Hepatocyte (in vitro differentiated cells): ENCODE data around the gene LMO2. TPM values are rescaled to one million over a fixed set of nuclear protein-coding genes. Genes with fewer than 3 reads are reported as not detected.

Experiments used
- DNase-seq: peaks from one replicate; pipeline ENCODE4 v3.0.0-alpha.2; 2016; ENCODE audit warnings: low spot score
- H2AFZ ChIP-seq: fragments of 200-600 bp; sonication (generic); 2 replicates; pipeline ENCODE4 v1.6.0; 2016; ENCODE audit warnings: antibody characterized with exemption, mild to moderate bottlenecking
- H3K27ac ChIP-seq: fragments of 200-600 bp; sonication (generic); 2 replicates; pipeline ENCODE4 v1.5.1; 2016; ENCODE audit warnings: mild to moderate bottlenecking
- H3K27me3 ChIP-seq: fragments of 200-600 bp; sonication (generic); 2 replicates; pipeline ENCODE4 v1.6.1; 2016
- H3K36me3 ChIP-seq: fragments of 200-600 bp; sonication (generic); replicated peaks from 2 replicates; pipeline ENCODE4 v1.5.1; 2016; ENCODE audit warnings: low read depth; ENCODE audit not compliant: insufficient read depth
- H3K4me1 ChIP-seq: fragments of 200-600 bp; sonication (generic); 2 replicates; pipeline ENCODE4 v1.5.1; 2016; ENCODE audit warnings: mild to moderate bottlenecking, moderate library complexity; ENCODE audit not compliant: insufficient read depth
- H3K4me2 ChIP-seq: fragments of 200-600 bp; sonication (generic); 2 replicates; pipeline ENCODE4 v1.6.0; 2016
- H3K4me3 ChIP-seq: fragments of 200-600 bp; sonication (generic); 2 replicates; pipeline ENCODE4 v1.5.1; 2016; ENCODE audit warnings: mild to moderate bottlenecking
- H3K79me2 ChIP-seq: fragments of 200-600 bp; sonication (generic); 2 replicates; pipeline ENCODE4 v1.6.0; 2017; ENCODE audit warnings: mild to moderate bottlenecking
- H3K9me2 ChIP-seq: fragments of 200-600 bp; sonication (generic); replicated peaks from 2 replicates; pipeline ENCODE4 v1.6.0; 2017; ENCODE audit warnings: mild to moderate bottlenecking; ENCODE audit not compliant: insufficient read depth
- H3K9me3 ChIP-seq: fragments of 200-600 bp; sonication (generic); 2 replicates; pipeline ENCODE4 v1.5.1; 2016; ENCODE audit warnings: low read depth, mild to moderate bottlenecking
- H4K20me1 ChIP-seq: fragments of 200-600 bp; sonication (generic); 2 replicates; pipeline ENCODE4 v1.6.0; 2016; ENCODE audit warnings: mild to moderate bottlenecking; ENCODE audit not compliant: insufficient read depth, poor library complexity, severe bottlenecking
- EZH2 ChIP-seq: fragments of 200-600 bp; sonication (generic); IDR thresholded peaks from 2 replicates; pipeline ENCODE4 v1.6.1; 2016; ENCODE audit warnings: antibody characterized with exemption, mild to moderate bottlenecking, borderline replicate concordance
- EZH2phosphoT487 ChIP-seq: fragments of 200-600 bp; sonication (generic); IDR thresholded peaks from one replicate; pipeline ENCODE4 v1.6.1; 2018; ENCODE audit warnings: antibody characterized with exemption, mild to moderate bottlenecking, low read depth, moderate library complexity; ENCODE audit not compliant: unreplicated experiment, severe bottlenecking
- WGBS: methylation state at CpG from one replicate; pipeline ENCODE4 v1.1.6; 2016; ENCODE audit warnings: low lambda C conversion rate; ENCODE audit errors: missing lambda C conversion rate; 5-methylcytosine and 5-hydroxymethylcytosine counted together
- polyA plus RNA-seq: library from polyadenylated mRNA; unstranded; fragments of >200 nt; fragmentation: Nextera tagmentation; extraction: Ambion mirVana; gene quantifications from 2 replicates; pipeline ENCODE4 v1.2.1, GENCODE V29; 2016
- total RNA-seq: library from RNA; depleted of rRNA; stranded (reverse); fragments of >200 nt; gene quantifications from 2 replicates; pipeline ENCODE4 v1.2.3, GENCODE V29; 2014
- TF ChIP-seq, protein P1 (sequence below): fragments of 200-600 bp; sonication (generic); IDR thresholded peaks from 2 replicates; pipeline ENCODE4 v1.5.1; 2016; ENCODE audit warnings: antibody characterized with exemption, mild to moderate bottlenecking; ENCODE audit not compliant: poor library complexity

Gene LMO2
- total and polyA plus RNA-seq, 2 experiments from 2014 or later: 2.5 to 5.5 TPM

- TF ChIP-seq, protein P1, sequence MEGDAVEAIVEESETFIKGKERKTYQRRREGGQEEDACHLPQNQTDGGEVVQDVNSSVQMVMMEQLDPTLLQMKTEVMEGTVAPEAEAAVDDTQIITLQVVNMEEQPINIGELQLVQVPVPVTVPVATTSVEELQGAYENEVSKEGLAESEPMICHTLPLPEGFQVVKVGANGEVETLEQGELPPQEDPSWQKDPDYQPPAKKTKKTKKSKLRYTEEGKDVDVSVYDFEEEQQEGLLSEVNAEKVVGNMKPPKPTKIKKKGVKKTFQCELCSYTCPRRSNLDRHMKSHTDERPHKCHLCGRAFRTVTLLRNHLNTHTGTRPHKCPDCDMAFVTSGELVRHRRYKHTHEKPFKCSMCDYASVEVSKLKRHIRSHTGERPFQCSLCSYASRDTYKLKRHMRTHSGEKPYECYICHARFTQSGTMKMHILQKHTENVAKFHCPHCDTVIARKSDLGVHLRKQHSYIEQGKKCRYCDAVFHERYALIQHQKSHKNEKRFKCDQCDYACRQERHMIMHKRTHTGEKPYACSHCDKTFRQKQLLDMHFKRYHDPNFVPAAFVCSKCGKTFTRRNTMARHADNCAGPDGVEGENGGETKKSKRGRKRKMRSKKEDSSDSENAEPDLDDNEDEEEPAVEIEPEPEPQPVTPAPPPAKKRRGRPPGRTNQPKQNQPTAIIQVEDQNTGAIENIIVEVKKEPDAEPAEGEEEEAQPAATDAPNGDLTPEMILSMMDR: no peak
- TF ChIP-seq EZH2 (no peak), EZH2phosphoT487 (no peak)
- H3K4me2 ChIP-seq: no peak overlapping the region
- no peaks in the 10 kb centered on the region for H4K20me1 ChIP-seq
- H3K4me1 ChIP-seq: no peaks in the 10 kb centered on the region
- peaks cover 17% of the 10 kb centered on the region for H3K27me3 ChIP-seq
- H3K9me2 ChIP-seq: no peaks in the 10 kb centered on the region
- no peak for DNase-seq
- H3K9me3 ChIP-seq: no peaks in the 10 kb centered on the region
- no peak overlapping the region for H2AFZ ChIP-seq
- WGBS: 90% methylated on average over 6 of the region's 6 CpGs
- H3K79me2 ChIP-seq: no peaks in the 10 kb centered on the region
- H3K4me3 ChIP-seq: no peak overlapping the region
- no peaks in the 10 kb centered on the region for H3K36me3 ChIP-seq
- no peak overlapping the region for H3K27ac ChIP-seq
Measured at GRCh38 chr11:33848717-33849390, 43.0 kb downstream of the LMO2 start.

DNA sequence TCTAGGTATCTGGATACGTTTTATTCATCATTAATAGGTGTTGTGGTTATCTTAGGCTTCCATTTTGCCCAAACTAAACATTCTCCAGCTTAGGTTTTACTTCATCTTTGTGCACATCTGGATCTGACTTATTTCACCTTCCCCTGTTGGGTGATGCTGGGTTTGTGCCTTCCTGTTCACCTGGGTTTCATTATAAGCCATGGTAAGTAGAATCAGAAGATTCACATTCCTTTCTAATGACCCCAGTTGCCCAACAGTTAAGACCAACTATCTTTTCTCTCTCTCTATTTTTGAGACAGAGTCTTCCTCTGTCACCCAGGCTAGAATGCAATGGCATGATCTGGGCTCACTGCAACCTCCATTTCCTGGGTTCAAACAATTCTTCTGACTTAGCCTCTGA lies 44.6 kb downstream of the LMO2 start:
- no peak overlapping the region for H3K4me3 ChIP-seq
- no peaks in the 10 kb centered on the region for H3K4me1 ChIP-seq
- H3K27ac ChIP-seq: no peak overlapping the region
- H4K20me1 ChIP-seq: no peaks in the 10 kb centered on the region
- H3K9me3 ChIP-seq: no peaks in the 10 kb centered on the region
- H3K27me3 ChIP-seq: peaks cover 24% of the 10 kb centered on the region
- DNase-seq: no peak
- TF ChIP-seq, protein P1: no peak
- TF ChIP-seq EZH2: no peak
- no peak overlapping the region for H2AFZ ChIP-seq
- H3K79me2 ChIP-seq: no peaks in the 10 kb centered on the region
- WGBS: 60% methylated on average over 1 of the region's 1 CpG
- no peaks in the 10 kb centered on the region for H3K9me2 ChIP-seq
- H3K36me3 ChIP-seq: no peaks in the 10 kb centered on the region
- H3K4me2 ChIP-seq: no peak overlapping the region

GRCh38 chr11:33844236-33844635 lies 47.6 kb downstream of the LMO2 start:
- Histone ChIP-seq H2AFZ (no peak overlapping the region), H3K27me3 (peaks cover 40% of the 10 kb centered on the region), H3K79me2 (no peaks in the 10 kb centered on the region), H4K20me1 (no peaks in the 10 kb centered on the region), H3K9me3 (no peaks in the 10 kb centered on the region), H3K4me1 (no peaks in the 10 kb centered on the region), H3K4me2 (no peak overlapping the region), H3K9me2 (no peaks in the 10 kb centered on the region), H3K27ac (no peak overlapping the region), H3K4me3 (no peak overlapping the region), H3K36me3 (no peaks in the 10 kb centered on the region)
- WGBS: 93% methylated on average over 6 of the region's 6 CpGs
- DNase-seq: no peak
- TF ChIP-seq, protein P1: no peak
- TF ChIP-seq EZH2phosphoT487: no peak
- TF ChIP-seq EZH2: no peak

- H3K4me3 ChIP-seq: no peak overlapping the region
- no peak overlapping the region for H2AFZ ChIP-seq
- no peak for DNase-seq
- H4K20me1 ChIP-seq: no peaks in the 10 kb centered on the region
- H3K79me2 ChIP-seq: no peaks in the 10 kb centered on the region
- no peaks in the 10 kb centered on the region for H3K9me3 ChIP-seq
- H3K9me2 ChIP-seq: no peaks in the 10 kb centered on the region
- H3K36me3 ChIP-seq: no peaks in the 10 kb centered on the region
- TF ChIP-seq EZH2phosphoT487 (no peak), EZH2 (no peak)
- TF ChIP-seq, protein P1: no peak
- no peaks in the 10 kb centered on the region for H3K4me1 ChIP-seq
- H3K4me2 ChIP-seq: no peak overlapping the region
- peaks cover 38% of the 10 kb centered on the region for H3K27me3 ChIP-seq
- WGBS: 88% methylated on average over 4 of the region's 4 CpGs
- H3K27ac ChIP-seq: no peak overlapping the region
Measured at GRCh38 chr11:33843018-33843417, 48.9 kb downstream of the LMO2 start.
